Measurements from ENCODE around the gene EPHB1. TPM values are rescaled to one million over a fixed set of nuclear protein-coding genes. Genes with fewer than 3 reads are reported as not detected.

EPHB1 gene
- total RNA-seq, 1 donor from 2014 or later, result 3.8 TPM

GRCh38 chr3:135176881-135177280, 381.8 kb downstream of the EPHB1 start:
- ChIA-PET POLR2A (no interaction called here), CTCF (interaction anchor here (0.7 kb wide), 1 partner anchor 34 kb away, joined by 3 read pairs; no protein-coding TSS in a partner anchor)
- Mint-ChIP-seq H3K27me3 (no peaks in the 10 kb centered on the region), H3K27ac (no peak overlapping the region), H3K36me3 (ENCODE audit: low read depth) (no peaks in the 10 kb centered on the region), H3K4me1 (no peaks in the 10 kb centered on the region), H3K9me3 (no peaks in the 10 kb centered on the region), H3K4me3 (no peak overlapping the region)
- DNase-seq (no peak), ATAC-seq (ENCODE audit: low read depth) (no peak)
- TF ChIP-seq CTCF (IDR thresholded peaks at IDR 0.05), result no peak
- intact Hi-C loops (cut with micrococcal nuclease), result no loop called here

- Mint-ChIP-seq H3K4me1 (no peaks in the 10 kb centered on the region), H3K9me3 (no peaks in the 10 kb centered on the region), H3K36me3 (ENCODE audit: low read depth) (no peaks in the 10 kb centered on the region), H3K4me3 (no peak overlapping the region), H3K27ac (no peak overlapping the region), H3K27me3 (no peaks in the 10 kb centered on the region)
- no peak for TF ChIP-seq CTCF (IDR thresholded peaks at IDR 0.05)
- CTCF ChIA-PET, result no interaction called here
- no peak for ATAC-seq (ENCODE audit: low read depth)
- intact Hi-C loops (cut with micrococcal nuclease), result no loop called here
- POLR2A ChIA-PET, result no interaction called here
- DNase-seq, result no peak
These were observed 383.5 kb downstream of the EPHB1 start for GRCh38 chr3:135178566-135178965.

- no peak for ATAC-seq (ENCODE audit: low read depth)
- Mint-ChIP-seq H3K27me3 (no peaks in the 10 kb centered on the region), H3K4me1 (no peaks in the 10 kb centered on the region), H3K9me3 (no peaks in the 10 kb centered on the region), H3K27ac (no peak overlapping the region), H3K4me3 (no peak overlapping the region), H3K36me3 (ENCODE audit: low read depth) (no peaks in the 10 kb centered on the region)
- ChIA-PET POLR2A (no interaction called here), CTCF (no interaction called here)
- no peak for DNase-seq
- intact Hi-C loops (cut with micrococcal nuclease), result no loop called here
- TF ChIP-seq CTCF (IDR thresholded peaks at IDR 0.05), result no peak
These were observed 386.3 kb downstream of the EPHB1 start for GRCh38 chr3:135181408-135181807.

- ATAC-seq (ENCODE audit: low read depth) (no peak), DNase-seq (no peak)
- Mint-ChIP-seq H3K4me3 (no peak overlapping the region), H3K9me3 (no peaks in the 10 kb centered on the region), H3K36me3 (ENCODE audit: low read depth) (no peaks in the 10 kb centered on the region), H3K27me3 (no peaks in the 10 kb centered on the region), H3K27ac (no peak overlapping the region), H3K4me1 (no peaks in the 10 kb centered on the region)
- ChIA-PET POLR2A (no interaction called here), CTCF (no interaction called here)
- TF ChIP-seq CTCF (IDR thresholded peaks at IDR 0.05), result no peak
- intact Hi-C loops (cut with micrococcal nuclease), result no loop called here
These were observed 387.4 kb downstream of the EPHB1 start for GRCh38 chr3:135182364-135182998.

- no peak for TF ChIP-seq CTCF (IDR thresholded peaks at IDR 0.05)
- POLR2A ChIA-PET, result no interaction called here
- Mint-ChIP-seq H3K9me3 (no peaks in the 10 kb centered on the region), H3K27ac (no peak overlapping the region), H3K36me3 (ENCODE audit: low read depth) (no peaks in the 10 kb centered on the region), H3K4me3 (no peak overlapping the region), H3K27me3 (no peaks in the 10 kb centered on the region), H3K4me1 (no peaks in the 10 kb centered on the region)
- CTCF ChIA-PET, result no interaction called here
- intact Hi-C loops (cut with micrococcal nuclease), result no loop called here
- ATAC-seq (ENCODE audit: low read depth) (no peak), DNase-seq (no peak)
These were observed 395.6 kb downstream of the EPHB1 start for GRCh38 chr3:135190658-135191057.
